ENCODE measurements around the gene SIRPB2. TPM values are rescaled to one million over a fixed set of nuclear protein-coding genes. Genes with fewer than 3 reads are reported as not detected.

Gene SIRPB2
- total RNA-seq, 2 experiments from 2014 or later, result not detected

DNA sequence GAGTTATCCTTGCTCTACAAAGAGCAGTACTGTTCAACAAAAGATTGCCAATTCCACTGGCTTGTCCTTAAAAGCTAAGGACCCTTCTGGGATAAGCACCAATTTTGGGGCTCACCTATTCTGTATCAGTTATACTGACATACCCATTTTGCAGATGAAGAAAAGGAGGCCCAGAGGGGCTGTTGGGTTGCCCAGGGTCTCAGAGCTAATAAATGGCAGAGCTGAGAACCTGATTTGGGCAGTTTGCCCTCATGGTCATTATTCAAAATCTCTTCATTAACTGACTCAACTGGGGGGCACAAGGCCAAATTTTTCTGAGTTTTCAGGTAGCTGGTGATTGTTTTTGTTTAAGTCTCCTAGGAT lies 55.9 kb downstream of the SIRPB2 start:
- peak overlapping the region; percentile 61 for H3K4me2 ChIP-seq (ENCODE audit: low read length)

DNA sequence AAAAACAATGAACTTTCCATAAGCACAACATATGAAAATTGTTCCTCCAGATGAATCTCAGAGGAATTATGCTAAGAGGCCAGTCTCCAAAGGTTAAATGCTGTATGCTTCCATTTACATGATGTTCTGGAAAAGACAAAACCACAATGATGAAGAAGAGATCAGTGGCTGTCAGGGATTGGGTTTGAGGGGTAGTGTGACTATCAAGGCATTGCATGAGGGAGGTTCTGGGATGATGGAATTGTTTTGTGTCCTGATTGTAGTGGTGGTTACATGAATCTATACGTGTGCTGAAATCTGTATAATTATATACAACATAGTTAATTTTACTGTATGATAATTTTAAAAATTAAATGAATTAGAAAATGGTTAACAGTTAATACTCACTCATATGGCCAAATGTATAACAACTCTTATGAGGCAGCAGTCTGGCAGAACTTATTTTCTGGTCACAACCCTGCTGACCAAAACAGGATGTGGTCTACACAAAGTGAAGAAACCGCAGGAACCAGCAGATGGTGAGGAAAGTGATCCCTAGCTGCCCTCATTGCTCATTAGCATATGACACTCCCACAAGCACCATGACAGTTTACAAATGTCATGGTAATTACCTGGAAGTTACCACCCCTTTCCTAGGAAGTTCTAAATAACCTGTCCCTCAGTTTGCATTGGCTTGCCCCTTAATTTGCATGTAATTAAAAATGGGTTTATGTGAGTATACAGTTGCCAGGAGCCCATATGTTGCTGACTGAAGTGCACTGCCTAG lies 56.5 kb downstream of the SIRPB2 start:
- peak overlapping the region; percentile 74 for H3K27ac ChIP-seq (ENCODE audit: low read depth, low read length, poor library complexity, severe bottlenecking)
- H3K4me3 ChIP-seq (ENCODE audit: low read depth, low read length, poor library complexity, severe bottlenecking), result peak overlapping the region; percentile 40
- H3K36me3 ChIP-seq (ENCODE audit: insufficient read depth, low read length), result peaks cover 15% of the 10 kb centered on the region
- peak overlapping the region; percentile 61 for H3K4me2 ChIP-seq (ENCODE audit: low read length)
- TF ChIP-seq, protein P1, sequence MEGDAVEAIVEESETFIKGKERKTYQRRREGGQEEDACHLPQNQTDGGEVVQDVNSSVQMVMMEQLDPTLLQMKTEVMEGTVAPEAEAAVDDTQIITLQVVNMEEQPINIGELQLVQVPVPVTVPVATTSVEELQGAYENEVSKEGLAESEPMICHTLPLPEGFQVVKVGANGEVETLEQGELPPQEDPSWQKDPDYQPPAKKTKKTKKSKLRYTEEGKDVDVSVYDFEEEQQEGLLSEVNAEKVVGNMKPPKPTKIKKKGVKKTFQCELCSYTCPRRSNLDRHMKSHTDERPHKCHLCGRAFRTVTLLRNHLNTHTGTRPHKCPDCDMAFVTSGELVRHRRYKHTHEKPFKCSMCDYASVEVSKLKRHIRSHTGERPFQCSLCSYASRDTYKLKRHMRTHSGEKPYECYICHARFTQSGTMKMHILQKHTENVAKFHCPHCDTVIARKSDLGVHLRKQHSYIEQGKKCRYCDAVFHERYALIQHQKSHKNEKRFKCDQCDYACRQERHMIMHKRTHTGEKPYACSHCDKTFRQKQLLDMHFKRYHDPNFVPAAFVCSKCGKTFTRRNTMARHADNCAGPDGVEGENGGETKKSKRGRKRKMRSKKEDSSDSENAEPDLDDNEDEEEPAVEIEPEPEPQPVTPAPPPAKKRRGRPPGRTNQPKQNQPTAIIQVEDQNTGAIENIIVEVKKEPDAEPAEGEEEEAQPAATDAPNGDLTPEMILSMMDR (conservative IDR thresholded peaks at IDR 0.05; ENCODE audit: low read length), result no peak
- TF ChIP-seq EZH2phosphoT487 (IDR thresholded peaks at IDR 0.05; ENCODE audit: borderline replicate concordance, low read depth, low read length), result no peak
- peak; percentile 92 for DNase-seq (ENCODE audit: low spot score)
- intact Hi-C loops (cut with micrococcal nuclease; ENCODE audit: unreplicated experiment), result no loop called here
- H3K9me3 ChIP-seq (ENCODE audit: low read length), result no peaks in the 10 kb centered on the region; the same call in 1 of the 2 replicates
- POLR2A ChIA-PET, result interaction anchor here (0.6 to 1.2 kb wide), 4 partner anchors 10 to 315 kb away, joined by 3 to 4 read pairs (median 4); no protein-coding TSS in a partner anchor
- H4K20me1 ChIP-seq (ENCODE audit: insufficient read depth, low read length), result no peaks in the 10 kb centered on the region
- H2AFZ ChIP-seq (ENCODE audit: low read length), result peak overlapping the region; percentile 30; the same call in 1 of the 2 replicates
- no peaks in the 10 kb centered on the region for H3K79me2 ChIP-seq (ENCODE audit: insufficient read depth, low read depth, low read length)
- no peaks in the 10 kb centered on the region for H3K9me2 ChIP-seq (ENCODE audit: insufficient read depth, low read length)
- BruUV-seq (replicated peaks), result no TSS peak
- CTCF ChIA-PET (ENCODE audit: unreplicated experiment), result interaction anchor here (0.6 to 1.5 kb wide), 2 partner anchors 16 to 34 kb away, joined by 3 to 4 read pairs; no protein-coding TSS in a partner anchor
- peaks cover 34% of the 10 kb centered on the region for H3K4me1 ChIP-seq (ENCODE audit: insufficient read depth, low read length, poor library complexity, severe bottlenecking)

More for the DNA sequence above, 55.9 kb downstream of the SIRPB2 start:
- CTCF ChIA-PET (ENCODE audit: unreplicated experiment), result interaction anchor here (1.5 kb wide), 1 partner anchor 33 kb away, joined by 4 read pairs; no protein-coding TSS in a partner anchor
- BruUV-seq (replicated peaks), result no TSS peak
- TF ChIP-seq, protein P1 (conservative IDR thresholded peaks at IDR 0.05; ENCODE audit: low read length), result no peak
- no peak for TF ChIP-seq EZH2phosphoT487 (IDR thresholded peaks at IDR 0.05; ENCODE audit: borderline replicate concordance, low read depth, low read length)
- no peaks in the 10 kb centered on the region; the same call in 1 of the 2 replicates for H3K9me3 ChIP-seq (ENCODE audit: low read length)
- no peaks in the 10 kb centered on the region for H3K79me2 ChIP-seq (ENCODE audit: insufficient read depth, low read depth, low read length)
- peak overlapping the region; percentile 74 for H3K27ac ChIP-seq (ENCODE audit: low read depth, low read length, poor library complexity, severe bottlenecking)
- DNase-seq (ENCODE audit: low spot score), result no peak
- H2AFZ ChIP-seq (ENCODE audit: low read length), result peak overlapping the region; percentile 30; the same call in 1 of the 2 replicates
- intact Hi-C loops (cut with micrococcal nuclease; ENCODE audit: unreplicated experiment), result no loop called here
- peak overlapping the region; percentile 40 for H3K4me3 ChIP-seq (ENCODE audit: low read depth, low read length, poor library complexity, severe bottlenecking)
- H3K9me2 ChIP-seq (ENCODE audit: insufficient read depth, low read length), result no peaks in the 10 kb centered on the region
- peaks cover 17% of the 10 kb centered on the region for H3K36me3 ChIP-seq (ENCODE audit: insufficient read depth, low read length)
- peaks cover 34% of the 10 kb centered on the region for H3K4me1 ChIP-seq (ENCODE audit: insufficient read depth, low read length, poor library complexity, severe bottlenecking)
- POLR2A ChIA-PET, result interaction anchor here (0.6 to 1.2 kb wide), 8 partner anchors 11 to 356 kb away, joined by 3 to 5 read pairs (median 3); no protein-coding TSS in a partner anchor
- H4K20me1 ChIP-seq (ENCODE audit: insufficient read depth, low read length), result no peaks in the 10 kb centered on the region

DNA sequence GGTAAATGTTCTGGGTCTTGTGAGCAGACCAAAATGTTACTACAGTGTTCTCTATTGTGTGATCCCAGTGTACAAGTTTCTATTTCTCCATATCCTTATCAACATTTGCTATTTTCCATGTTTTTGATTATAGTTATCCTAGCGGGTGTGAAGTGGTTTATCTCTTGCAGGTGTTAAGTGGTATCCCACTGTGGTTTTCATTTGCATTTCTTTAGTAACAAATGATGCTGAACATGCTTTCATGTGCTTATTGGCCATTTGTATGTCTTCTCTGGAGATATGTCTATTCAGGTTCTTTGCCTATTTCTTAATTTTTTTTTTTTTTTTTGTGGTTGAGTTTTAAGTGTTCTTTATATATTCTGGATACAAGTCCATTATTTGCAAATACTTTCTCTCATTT lies 60.1 kb downstream of the SIRPB2 start:
- Histone ChIP-seq H4K20me1 (ENCODE audit: insufficient read depth, low read length) (no peaks in the 10 kb centered on the region), H3K4me1 (ENCODE audit: insufficient read depth, low read length, poor library complexity, severe bottlenecking) (peaks cover 34% of the 10 kb centered on the region), H3K36me3 (ENCODE audit: insufficient read depth, low read length) (peaks cover 13% of the 10 kb centered on the region), H3K4me2 (ENCODE audit: low read length) (no peak overlapping the region), H2AFZ (ENCODE audit: low read length) (no peak overlapping the region), H3K79me2 (ENCODE audit: insufficient read depth, low read depth, low read length) (no peaks in the 10 kb centered on the region), H3K9me3 (ENCODE audit: low read length) (no peaks in the 10 kb centered on the region; the same call in 1 of the 2 replicates), H3K9me2 (ENCODE audit: insufficient read depth, low read length) (no peaks in the 10 kb centered on the region), H3K4me3 (ENCODE audit: low read depth, low read length, poor library complexity, severe bottlenecking) (no peak overlapping the region), H3K27ac (ENCODE audit: low read depth, low read length, poor library complexity, severe bottlenecking) (no peak overlapping the region)
- DNase-seq (ENCODE audit: low spot score), result peak; percentile 10
- no TSS peak for BruUV-seq (replicated peaks)
- ChIA-PET POLR2A (no interaction called here), CTCF (ENCODE audit: unreplicated experiment) (no interaction called here)
- TF ChIP-seq, protein P1 (conservative IDR thresholded peaks at IDR 0.05; ENCODE audit: low read length), result no peak
- no peak for TF ChIP-seq EZH2phosphoT487 (IDR thresholded peaks at IDR 0.05; ENCODE audit: borderline replicate concordance, low read depth, low read length)
- intact Hi-C loops (cut with micrococcal nuclease; ENCODE audit: unreplicated experiment), result no loop called here

Measured in OCI-LY7 (cell line).